Spleen (tissue), 11 donors: ENCODE measurements around the gene RIPOR3. TPM values are rescaled to one million over a fixed set of nuclear protein-coding genes. Genes with fewer than 3 reads are reported as not detected.
"Not testable (repeated sequence)": the region's sequence is repeated elsewhere in the genome, so short reads cannot be mapped to it uniquely, and the experiment has no call there.

Experiments used
- DNase-seq: peaks from one replicate; pipeline ENCODE4 v3.0.0-alpha.2; 2020
- H3K27ac ChIP-seq, 8 donors: fragments of 200-600 bp; sonication (generic) in 7 of 8; 1 replicate in 4 of 8; 2 replicates in 4 of 8; pipeline versions ENCODE4 v1.5.0 to v1.8.0; 2016 to 2021; ENCODE audit warnings: inconsistent platforms in 4 of 8, mild to moderate bottlenecking in 4 of 8, moderate library complexity in 1 of 8
- H3K27me3 ChIP-seq, 7 donors: fragments of 200-600 bp; sonication (generic) in 6 of 7; replicated peaks in 1 of 7; 1 replicate in 4 of 7; 2 replicates in 3 of 7; pipeline versions ENCODE4 v1.5.0 to v1.8.0; 2016 to 2021; ENCODE audit warnings: inconsistent platforms in 3 of 7, mild to moderate bottlenecking in 1 of 7
- H3K36me3 ChIP-seq, 6 donors: fragments of 200-600 bp; sonication (generic) in 5 of 6; 1 replicate in 4 of 6; 2 replicates in 2 of 6; pipeline versions ENCODE4 v1.5.0 to v1.8.0; 2016 to 2021; ENCODE audit warnings: inconsistent platforms in 2 of 6
- H3K4me1 ChIP-seq, 6 donors: fragments of 200-600 bp; sonication (generic) in 5 of 6; 1 replicate in 3 of 6; 2 replicates in 3 of 6; pipeline versions ENCODE4 v1.5.0 to v1.8.0; 2016 to 2021; ENCODE audit warnings: inconsistent platforms in 3 of 6
- H3K4me3 ChIP-seq, 8 donors: fragments of 200-600 bp; sonication (generic) in 7 of 8; 1 replicate in 4 of 8; 2 replicates in 4 of 8; pipeline versions ENCODE4 v1.5.0 to v1.8.0; 2016 to 2021; ENCODE audit warnings: inconsistent platforms in 4 of 8, mild to moderate bottlenecking in 4 of 8, moderate library complexity in 2 of 8
- H3K9me3 ChIP-seq, 8 donors: fragments of 200-600 bp; sonication (generic) in 7 of 8; 1 replicate in 4 of 8; 2 replicates in 4 of 8; pipeline versions ENCODE4 v1.5.0 to v1.8.0; 2016 to 2021; ENCODE audit warnings: inconsistent platforms in 4 of 8
- POLR2A ChIP-seq, 3 donors: fragments of 450-650 bp; IDR thresholded peaks; one replicate each; pipeline ENCODE4 v1.5.1; 2017; ENCODE audit warnings: antibody characterized with exemption in 3 of 3, mild to moderate bottlenecking in 1 of 3
- POLR2AphosphoS5 ChIP-seq, 3 donors: sonication (generic); formaldehyde crosslinking; IDR thresholded peaks; one replicate each; pipeline ENCODE4 v1.5.1; 2017; ENCODE audit warnings: antibody characterized with exemption in 3 of 3
- WGBS, 5 donors: extraction: QIAGEN DNeasy Blood & Tissue Kit in 3 of 5; methylation state at CpG; one replicate each; pipeline versions ENCODE4 v1.1.5 to v1.1.7; 2013 to 2018; 5-methylcytosine and 5-hydroxymethylcytosine counted together
- intact Hi-C: fragments of 100-400 bp; cut with DNase I; formaldehyde crosslinking; loops from one replicate; pipeline ENCODE4 v1.15.0; 2023; ENCODE audit warnings: low total_unique reads
- polyA plus RNA-seq, 3 donors: library from polyadenylated mRNA; stranded (reverse); fragments of 200-250 nt; gene quantifications; one replicate each; pipeline ENCODE4 v1.2.1, GENCODE V29; 2013
- total RNA-seq, 7 donors: library from RNA; depleted of rRNA in 3 of 7; stranded (reverse); fragments of >200 nt in 3 of 7; fragmentation: NEBNext Ultra II Directional in 4 of 7; extraction: Animal tissue kit (Norgen Biotek cat#: 25700) in 4 of 7; gene quantifications; one replicate each; pipeline versions ENCODE4 v1.1.0 to v1.2.1, GENCODE V29; 2016 to 2021
- TF ChIP-seq, protein P1 (sequence below), 11 experiments: fragments of 200-600 bp in 7 of 11; fragments of 450-650 bp in 4 of 11; sonication (generic) in 4 of 11; IDR thresholded peaks in 8 of 11; conservative IDR thresholded peaks in 3 of 11; 1 replicate in 7 of 11; 2 replicates in 4 of 11; pipeline versions ENCODE4 v1.4.0 to v1.8.0; 2016 to 2021; ENCODE audit warnings: antibody characterized with exemption in 11 of 11, inconsistent platforms in 4 of 11, mild to moderate bottlenecking in 1 of 11
- donor health status: healthy with polysubstance abuse.
- donor health status: DM: no; HTN: no; CAD: no; lungs with moderate emphysema.
- donor health status: DM: no; HTN: no; CAD: no.
- donor health status: Bipolar disorder and iron deficiency.
- donor health status: healthy.
- donor health status: DM: no; HTN: no; CAD: no.
- donor health status: DM: yes; HTN: yes; CAD: no.

The RIPOR3 gene
- total and polyA plus RNA-seq, 10 donors: 6.0 to 22.8 (median 13.1) TPM

DNA sequence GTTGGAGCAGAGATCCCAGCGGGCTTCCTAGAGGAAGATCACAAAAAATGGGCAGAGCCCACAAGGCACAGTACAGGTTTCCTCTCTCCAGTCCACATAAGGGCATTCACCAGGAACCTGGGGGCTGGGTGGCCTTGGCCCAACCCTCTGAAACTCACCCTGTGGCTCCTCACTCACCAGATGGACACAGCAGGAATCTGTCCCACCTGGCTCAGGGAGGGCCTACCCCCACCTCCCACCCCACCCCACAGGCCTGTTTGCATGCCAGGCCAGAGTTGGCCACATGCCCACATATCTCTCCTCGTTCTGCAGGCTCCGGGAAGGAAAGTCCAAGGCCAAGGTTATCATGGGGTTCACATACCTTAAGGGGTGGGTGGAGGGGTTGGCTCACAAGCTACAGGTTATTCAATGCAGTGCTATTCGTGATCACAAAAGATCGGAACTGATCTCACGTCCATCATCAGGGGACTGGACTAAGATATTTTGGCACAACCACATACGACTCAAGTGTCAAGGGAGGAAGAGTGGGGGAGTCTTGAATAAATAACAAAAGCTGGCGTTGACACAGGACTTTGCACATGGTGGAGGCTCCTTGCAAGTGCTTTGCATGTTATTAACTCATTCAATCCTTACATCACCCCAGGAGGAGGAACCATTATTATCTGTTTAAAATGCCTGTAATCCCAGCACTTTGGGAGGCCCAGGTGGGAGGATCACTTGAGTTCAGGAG lies 13.0 kb downstream of the RIPOR3 start:
- intact Hi-C loops: no loop called here
- Histone ChIP-seq H3K4me1 (peaks cover 0 to 26% (median 2%) of the 10 kb centered on the region in 6 donors), H3K27ac (no peak overlapping the region), H3K9me3 (no peaks in the 10 kb centered on the region), H3K4me3 (no peak overlapping the region), H3K27me3 (no peaks in the 10 kb centered on the region), H3K36me3 (no peaks in the 10 kb centered on the region)
- no peak for DNase-seq
- no peak for TF ChIP-seq POLR2AphosphoS5 (IDR thresholded peaks at IDR 0.05)
- 52 to 76% (median 71%) methylated on average over 8 of the region's 8 CpGs for WGBS, 5 donors

DNA sequence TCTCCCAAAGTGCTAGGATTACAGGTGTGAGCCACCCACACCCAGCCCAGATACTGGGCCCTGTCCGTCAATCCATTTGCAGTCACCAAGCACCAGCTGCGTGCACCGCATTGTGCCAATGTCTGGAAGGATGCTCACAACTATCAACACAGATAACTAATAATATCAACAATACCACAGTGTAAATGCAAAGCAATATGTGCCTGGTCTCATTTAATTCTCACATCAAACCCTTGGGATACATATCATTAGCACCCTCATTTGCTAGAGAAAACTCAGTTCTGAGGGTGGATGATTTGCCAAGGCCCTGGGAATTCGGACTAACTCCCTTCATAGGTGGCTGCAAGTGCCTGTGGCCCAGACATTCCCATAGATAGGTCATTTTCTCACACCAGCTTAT lies 14.5 kb downstream of the RIPOR3 start:
- Histone ChIP-seq H3K27me3 (no peaks in the 10 kb centered on the region), H3K9me3 (no peaks in the 10 kb centered on the region), H3K4me1 (peaks cover 0 to 26% (median 2%) of the 10 kb centered on the region in 6 donors), H3K4me3 (no peak overlapping the region), H3K27ac (no peak overlapping the region), H3K36me3 (no peaks in the 10 kb centered on the region)
- TF ChIP-seq POLR2AphosphoS5 (IDR thresholded peaks at IDR 0.05) (no peak), POLR2A (IDR thresholded peaks at IDR 0.05) (no peak)
- TF ChIP-seq, protein P1, sequence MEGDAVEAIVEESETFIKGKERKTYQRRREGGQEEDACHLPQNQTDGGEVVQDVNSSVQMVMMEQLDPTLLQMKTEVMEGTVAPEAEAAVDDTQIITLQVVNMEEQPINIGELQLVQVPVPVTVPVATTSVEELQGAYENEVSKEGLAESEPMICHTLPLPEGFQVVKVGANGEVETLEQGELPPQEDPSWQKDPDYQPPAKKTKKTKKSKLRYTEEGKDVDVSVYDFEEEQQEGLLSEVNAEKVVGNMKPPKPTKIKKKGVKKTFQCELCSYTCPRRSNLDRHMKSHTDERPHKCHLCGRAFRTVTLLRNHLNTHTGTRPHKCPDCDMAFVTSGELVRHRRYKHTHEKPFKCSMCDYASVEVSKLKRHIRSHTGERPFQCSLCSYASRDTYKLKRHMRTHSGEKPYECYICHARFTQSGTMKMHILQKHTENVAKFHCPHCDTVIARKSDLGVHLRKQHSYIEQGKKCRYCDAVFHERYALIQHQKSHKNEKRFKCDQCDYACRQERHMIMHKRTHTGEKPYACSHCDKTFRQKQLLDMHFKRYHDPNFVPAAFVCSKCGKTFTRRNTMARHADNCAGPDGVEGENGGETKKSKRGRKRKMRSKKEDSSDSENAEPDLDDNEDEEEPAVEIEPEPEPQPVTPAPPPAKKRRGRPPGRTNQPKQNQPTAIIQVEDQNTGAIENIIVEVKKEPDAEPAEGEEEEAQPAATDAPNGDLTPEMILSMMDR (IDR thresholded peaks at IDR 0.05 in 8 of 11, conservative IDR thresholded peaks at IDR 0.05 in 3 of 11): no peak
- DNase-seq: no peak
- intact Hi-C loops: no loop called here
- 89 to 96% (median 94%) methylated on average over 4 of the region's 4 CpGs for WGBS, 5 donors

DNA sequence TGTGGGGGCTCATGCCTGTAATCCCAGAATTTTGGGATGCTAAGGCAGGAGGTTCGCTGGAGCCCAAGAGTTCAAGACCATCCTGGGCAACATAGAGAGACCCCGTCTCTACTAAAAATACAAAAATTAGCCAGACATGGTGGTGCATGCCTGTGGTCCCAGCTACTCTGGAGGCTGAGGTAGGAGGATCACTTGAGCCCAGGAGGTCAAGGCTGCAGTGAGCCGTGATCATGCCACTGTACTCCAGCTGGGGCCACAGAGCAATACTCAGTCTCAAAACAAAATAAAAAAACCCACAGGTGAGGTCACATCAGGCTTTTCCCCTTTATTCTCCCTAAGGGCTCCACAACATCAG lies 15.0 kb downstream of the RIPOR3 start:
- H3K27me3 ChIP-seq, intact Hi-C loops, H3K4me3 ChIP-seq, H3K9me3 ChIP-seq, H3K36me3 ChIP-seq, DNase-seq: not testable (repeated sequence)
- peaks cover 0 to 26% (median 2%) of the 10 kb centered on the region in 6 donors for H3K4me1 ChIP-seq
- peak overlapping the region in 2 of 8 donors; percentile 29 to 30 for H3K27ac ChIP-seq
- 83 to 91% (median 86%) methylated on average over 3 of the region's 3 CpGs for WGBS, 5 donors

DNA sequence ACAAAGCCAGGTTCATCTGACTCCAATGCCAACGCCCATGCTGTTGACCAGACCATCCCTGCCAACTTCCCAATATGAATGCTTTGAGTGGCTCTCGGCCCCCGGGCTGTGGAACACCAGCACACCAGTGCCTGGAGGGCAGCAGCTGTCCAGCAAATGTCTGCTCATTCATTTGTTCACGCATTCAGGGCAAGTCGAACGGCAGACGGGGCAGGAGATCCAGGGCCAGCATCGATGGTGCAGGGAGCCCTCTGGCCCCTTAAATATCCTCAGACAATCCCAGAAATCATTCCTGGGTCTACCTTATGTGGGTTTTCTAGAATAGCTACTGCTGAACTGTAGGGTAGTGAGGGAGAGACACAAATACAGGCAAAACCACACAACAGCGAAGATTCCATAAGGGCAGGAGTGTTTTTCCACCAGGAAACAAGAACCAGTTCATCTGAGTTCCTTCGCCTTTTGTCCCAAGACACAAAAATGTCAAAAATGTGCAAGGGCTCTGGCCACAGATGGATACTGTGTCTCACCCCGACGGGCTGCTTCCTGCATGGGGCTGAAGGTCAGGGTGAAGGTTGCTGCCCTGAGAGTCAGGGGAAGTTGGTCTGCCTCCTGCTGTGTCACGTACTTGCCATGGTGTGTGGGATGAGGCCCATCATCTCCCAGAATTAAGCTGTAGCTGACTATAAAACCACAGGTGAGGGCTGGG lies 15.5 kb downstream of the RIPOR3 start:
- WGBS, 5 donors: 50 to 69% (median 59%) methylated on average over 11 to 13 of the region's 13 CpGs

More for the DNA sequence above, 15.5 kb downstream of the RIPOR3 start:
- no peak overlapping the region for H3K4me3 ChIP-seq
- H3K9me3 ChIP-seq: no peaks in the 10 kb centered on the region
- intact Hi-C loops: no loop called here
- H3K27ac ChIP-seq: peak overlapping the region in 4 of 8 donors; percentile 28 to 50 (median 30)
- TF ChIP-seq POLR2A (IDR thresholded peaks at IDR 0.05) (no peak), POLR2AphosphoS5 (IDR thresholded peaks at IDR 0.05) (peak in 2 of 3 donors; percentile 58 to 71)
- TF ChIP-seq, protein P1 (IDR thresholded peaks at IDR 0.05 in 8 of 11, conservative IDR thresholded peaks at IDR 0.05 in 3 of 11): no peak
- DNase-seq: no peak
- no peaks in the 10 kb centered on the region for H3K27me3 ChIP-seq
- H3K36me3 ChIP-seq: no peaks in the 10 kb centered on the region
- peaks cover 0 to 26% (median 2%) of the 10 kb centered on the region in 6 donors for H3K4me1 ChIP-seq
